ENCODE data around the gene PIK3AP1.

- no peak for TF ChIP-seq CTCF (IDR thresholded peaks at IDR 0.05)
- TF ChIP-seq POLR2A (IDR thresholded peaks at IDR 0.05) = no peak
Observed at GRCh38 chr10:96690755-96691730, 29.3 kb downstream of the PIK3AP1 start.
